ENCODE data around the gene HCRTR1. TPM values are rescaled to one million over a fixed set of nuclear protein-coding genes. Genes with fewer than 3 reads are reported as not detected.

The HCRTR1 gene
- total RNA-seq, 6 donors from 2014 or later = 2.1 TPM; not detected in 5

- Histone ChIP-seq H3K9me3 (no peaks in the 10 kb centered on the region), H3K4me1 (no peaks in the 10 kb centered on the region), H3K27me3 (no peaks in the 10 kb centered on the region), H3K27ac (no peak overlapping the region), H3K4me3 (no peak overlapping the region), H3K36me3 (no peaks in the 10 kb centered on the region)
- ATAC-seq (ENCODE audit: low FRiP score in 2 of 2) (no peak), DNase-seq (no peak)
- 75 to 77% methylated on average over 4 of the region's 4 CpGs for WGBS, 2 donors
- TF ChIP-seq POLR2A (IDR thresholded peaks at IDR 0.05) (no peak), CTCF (IDR thresholded peaks at IDR 0.05) (no peak), EP300 (IDR thresholded peaks at IDR 0.05) (no peak), POLR2AphosphoS5 (IDR thresholded peaks at IDR 0.05) (no peak)
Measured at GRCh38 chr1:31655756-31656155, 38.3 kb downstream of the HCRTR1 start.

- 77 to 90% methylated on average over 12 to 14 of the region's 14 CpGs for WGBS, 2 donors
- H3K27me3 ChIP-seq = no peaks in the 10 kb centered on the region
- no peaks in the 10 kb centered on the region for H3K36me3 ChIP-seq
- H3K9me3 ChIP-seq = no peaks in the 10 kb centered on the region
- no peaks in the 10 kb centered on the region for H3K4me1 ChIP-seq
- H3K4me3 ChIP-seq = no peak overlapping the region
- H3K27ac ChIP-seq = no peak overlapping the region
- TF ChIP-seq EP300 (IDR thresholded peaks at IDR 0.05) (no peak), POLR2A (IDR thresholded peaks at IDR 0.05) (no peak), CTCF (IDR thresholded peaks at IDR 0.05) (no peak), POLR2AphosphoS5 (IDR thresholded peaks at IDR 0.05) (no peak)
- ATAC-seq (ENCODE audit: low FRiP score in 2 of 2) (no peak), DNase-seq (no peak)
Measured at GRCh38 chr1:31657020-31657804, 39.7 kb downstream of the HCRTR1 start.

- ATAC-seq (ENCODE audit: low FRiP score in 2 of 2) = no peak
- 81% methylated on average over 12 of the region's 12 CpGs for WGBS, 2 donors
- Histone ChIP-seq H3K9me3 (no peaks in the 10 kb centered on the region), H3K27me3 (no peaks in the 10 kb centered on the region), H3K27ac (peak overlapping the region in 1 of 4 donors; percentile 14), H3K4me3 (no peak overlapping the region), H3K36me3 (no peaks in the 10 kb centered on the region), H3K4me1 (no peaks in the 10 kb centered on the region)
- no peak for DNase-seq
- TF ChIP-seq CTCF (IDR thresholded peaks at IDR 0.05) = no peak
- TF ChIP-seq EP300 (IDR thresholded peaks at IDR 0.05) = no peak
- no peak for TF ChIP-seq POLR2AphosphoS5 (IDR thresholded peaks at IDR 0.05)
Measured at GRCh38 chr1:31657972-31658510, 40.6 kb downstream of the HCRTR1 start.

- H3K36me3 ChIP-seq = no peaks in the 10 kb centered on the region
- H3K27ac ChIP-seq = no peak overlapping the region
- WGBS, 2 donors = 82% methylated on average over 3 of the region's 3 CpGs
Measured at GRCh38 chr1:31658721-31659120, 41.2 kb downstream of the HCRTR1 start.

More at GRCh38 chr1:31658721-31659120, 41.2 kb downstream of the HCRTR1 start:
- Histone ChIP-seq H3K9me3 (no peaks in the 10 kb centered on the region), H3K27me3 (no peaks in the 10 kb centered on the region), H3K4me1 (no peaks in the 10 kb centered on the region), H3K4me3 (no peak overlapping the region)
- ATAC-seq (ENCODE audit: low FRiP score in 2 of 2) = no peak
- DNase-seq = no peak
- no peak for TF ChIP-seq EP300 (IDR thresholded peaks at IDR 0.05)
- no peak for TF ChIP-seq POLR2AphosphoS5 (IDR thresholded peaks at IDR 0.05)
- TF ChIP-seq POLR2A (IDR thresholded peaks at IDR 0.05) = no peak
- no peak for TF ChIP-seq CTCF (IDR thresholded peaks at IDR 0.05)

Measured in upper lobe of left lung (tissue), 6 donors.